Gastrocnemius medialis (tissue), 4 donors: ENCODE data around the gene PLK5. TPM values are rescaled to one million over a fixed set of nuclear protein-coding genes. Genes with fewer than 3 reads are reported as not detected.

Experiments
- ATAC-seq, 2 donors: fragments of 150-250 bp; one replicate each; pipeline ENCODE4 v1.9.1; 2016
- DNase-seq, 2 donors: peaks; one replicate each; pipeline ENCODE4 v3.0.0-alpha.2; 2019
- H3K27ac ChIP-seq, 4 donors: fragments of 200-600 bp; sonication (generic); 1 replicate in 1 of 4; 2 replicates in 3 of 4; pipeline ENCODE4 v1.5.1; 2016 to 2018; ENCODE audit warnings: mild to moderate bottlenecking in 2 of 4, moderate library complexity in 1 of 4
- H3K27me3 ChIP-seq, 3 donors: fragments of 200-600 bp; sonication (generic) in 2 of 3; 1 replicate in 1 of 3; 2 replicates in 2 of 3; pipeline versions ENCODE4 v1.5.1 to v1.6.0; 2016 to 2019; ENCODE audit warnings: mild to moderate bottlenecking in 1 of 3, moderate library complexity in 1 of 3
- H3K36me3 ChIP-seq, 2 donors: fragments of 200-600 bp; sonication (generic) in 1 of 2; one replicate each; pipeline ENCODE4 v1.5.1; 2017 to 2018
- H3K4me1 ChIP-seq, 2 donors: fragments of 200-600 bp; sonication (generic) in 1 of 2; one replicate each; pipeline ENCODE4 v1.5.1; 2016 to 2017; ENCODE audit warnings: mild to moderate bottlenecking in 2 of 2
- H3K4me3 ChIP-seq, 4 donors: fragments of 200-600 bp; sonication (generic) in 3 of 4; 1 replicate in 1 of 4; 2 replicates in 3 of 4; pipeline ENCODE4 v1.5.1; 2016 to 2019; ENCODE audit warnings: mild to moderate bottlenecking in 2 of 4
- H3K9me3 ChIP-seq, 3 donors: fragments of 200-600 bp; sonication (generic) in 2 of 3; 1 replicate in 1 of 3; 2 replicates in 2 of 3; pipeline ENCODE4 v1.5.1; 2016 to 2019
- POLR2A ChIP-seq, 2 donors: fragments of 450-650 bp; IDR thresholded peaks; one replicate each; pipeline ENCODE4 v1.6.1; 2017; ENCODE audit warnings: antibody characterized with exemption in 2 of 2, mild to moderate bottlenecking in 2 of 2, moderate library complexity in 2 of 2
- in situ Hi-C, 4 donors: fragments of 200-750 bp; cut with MboI; loops; one replicate each; pipeline versions ENCODE4 v1.15.0 to v1.8.0; 2017; ENCODE audit warnings: low sequenced_read_pairs in 4 of 4
- intact Hi-C: fragments of 100-400 bp; cut with DNase I; formaldehyde crosslinking; loops from one replicate; pipeline ENCODE4 v1.15.1; 2023; ENCODE audit warnings: low total_unique reads
- total RNA-seq, 4 donors: library from RNA; depleted of rRNA; stranded (reverse); fragments of >200 nt; gene quantifications; one replicate each; pipeline versions ENCODE4 v1.1.0 to v1.2.3, GENCODE V29; 2016
- TF ChIP-seq, protein P1 (sequence below), 5 experiments: fragments of 450-650 bp in 3 of 5; fragments of 200-600 bp in 2 of 5; sonication (generic) in 2 of 5; IDR thresholded peaks in 4 of 5; conservative IDR thresholded peaks in 1 of 5; 1 replicate in 4 of 5; 2 replicates in 1 of 5; pipeline ENCODE4 v1.5.1; 2016 to 2019; ENCODE audit warnings: antibody characterized with exemption in 5 of 5, mild to moderate bottlenecking in 3 of 5, moderate library complexity in 3 of 5

The PLK5 gene
- total RNA-seq, 4 donors from 2014 or later, result not detected

GRCh38 chr19:1571358-1571757, 47.5 kb downstream of the PLK5 start:
- peaks cover 5 to 8% (median 5%) of the 10 kb centered on the region in 3 donors for H3K27me3 ChIP-seq
- no peaks in the 10 kb centered on the region for H3K36me3 ChIP-seq
- ATAC-seq (no peak), DNase-seq (no peak)
- TF ChIP-seq POLR2A (IDR thresholded peaks at IDR 0.05), result no peak
- TF ChIP-seq, protein P1, sequence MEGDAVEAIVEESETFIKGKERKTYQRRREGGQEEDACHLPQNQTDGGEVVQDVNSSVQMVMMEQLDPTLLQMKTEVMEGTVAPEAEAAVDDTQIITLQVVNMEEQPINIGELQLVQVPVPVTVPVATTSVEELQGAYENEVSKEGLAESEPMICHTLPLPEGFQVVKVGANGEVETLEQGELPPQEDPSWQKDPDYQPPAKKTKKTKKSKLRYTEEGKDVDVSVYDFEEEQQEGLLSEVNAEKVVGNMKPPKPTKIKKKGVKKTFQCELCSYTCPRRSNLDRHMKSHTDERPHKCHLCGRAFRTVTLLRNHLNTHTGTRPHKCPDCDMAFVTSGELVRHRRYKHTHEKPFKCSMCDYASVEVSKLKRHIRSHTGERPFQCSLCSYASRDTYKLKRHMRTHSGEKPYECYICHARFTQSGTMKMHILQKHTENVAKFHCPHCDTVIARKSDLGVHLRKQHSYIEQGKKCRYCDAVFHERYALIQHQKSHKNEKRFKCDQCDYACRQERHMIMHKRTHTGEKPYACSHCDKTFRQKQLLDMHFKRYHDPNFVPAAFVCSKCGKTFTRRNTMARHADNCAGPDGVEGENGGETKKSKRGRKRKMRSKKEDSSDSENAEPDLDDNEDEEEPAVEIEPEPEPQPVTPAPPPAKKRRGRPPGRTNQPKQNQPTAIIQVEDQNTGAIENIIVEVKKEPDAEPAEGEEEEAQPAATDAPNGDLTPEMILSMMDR (IDR thresholded peaks at IDR 0.05 in 4 of 5, conservative IDR thresholded peaks at IDR 0.05 in 1 of 5), result no peak
- peaks cover 4% of the 10 kb centered on the region in 2 donors for H3K4me1 ChIP-seq
- no peak overlapping the region for H3K4me3 ChIP-seq
- no peaks in the 10 kb centered on the region for H3K9me3 ChIP-seq
- intact Hi-C loops, result no loop called here
- in situ Hi-C loops, result no loop called here
- no peak overlapping the region for H3K27ac ChIP-seq

GRCh38 chr19:1572795-1573194, 48.9 kb downstream of the PLK5 start:
- TF ChIP-seq, protein P1 (IDR thresholded peaks at IDR 0.05 in 4 of 5, conservative IDR thresholded peaks at IDR 0.05 in 1 of 5), result no peak
- TF ChIP-seq POLR2A (IDR thresholded peaks at IDR 0.05), result no peak
- intact Hi-C loops, result no loop called here
- DNase-seq, result no peak
- H3K36me3 ChIP-seq, result peaks cover 0 to 11% of the 10 kb centered on the region in 2 donors
- no peak overlapping the region for H3K27ac ChIP-seq
- no peak overlapping the region for H3K4me3 ChIP-seq
- peaks cover 4% of the 10 kb centered on the region in 2 donors for H3K4me1 ChIP-seq
- ATAC-seq, result no peak
- H3K9me3 ChIP-seq, result no peaks in the 10 kb centered on the region
- H3K27me3 ChIP-seq, result no peaks in the 10 kb centered on the region
- in situ Hi-C loops, result no loop called here

- no peaks in the 10 kb centered on the region for H3K4me1 ChIP-seq
- H3K36me3 ChIP-seq, result peaks cover 0 to 22% of the 10 kb centered on the region in 2 donors
- TF ChIP-seq, protein P1 (IDR thresholded peaks at IDR 0.05 in 4 of 5, conservative IDR thresholded peaks at IDR 0.05 in 1 of 5), result no peak
- TF ChIP-seq POLR2A (IDR thresholded peaks at IDR 0.05), result no peak
- DNase-seq, result no peak
- intact Hi-C loops (no loop called here), in situ Hi-C loops (no loop called here)
- H3K27me3 ChIP-seq, result no peaks in the 10 kb centered on the region
- H3K4me3 ChIP-seq, result no peak overlapping the region
- ATAC-seq, result no peak
- H3K27ac ChIP-seq, result no peak overlapping the region
- H3K9me3 ChIP-seq, result no peaks in the 10 kb centered on the region
Measured at GRCh38 chr19:1574354-1575136, 50.7 kb downstream of the PLK5 start.

DNA sequence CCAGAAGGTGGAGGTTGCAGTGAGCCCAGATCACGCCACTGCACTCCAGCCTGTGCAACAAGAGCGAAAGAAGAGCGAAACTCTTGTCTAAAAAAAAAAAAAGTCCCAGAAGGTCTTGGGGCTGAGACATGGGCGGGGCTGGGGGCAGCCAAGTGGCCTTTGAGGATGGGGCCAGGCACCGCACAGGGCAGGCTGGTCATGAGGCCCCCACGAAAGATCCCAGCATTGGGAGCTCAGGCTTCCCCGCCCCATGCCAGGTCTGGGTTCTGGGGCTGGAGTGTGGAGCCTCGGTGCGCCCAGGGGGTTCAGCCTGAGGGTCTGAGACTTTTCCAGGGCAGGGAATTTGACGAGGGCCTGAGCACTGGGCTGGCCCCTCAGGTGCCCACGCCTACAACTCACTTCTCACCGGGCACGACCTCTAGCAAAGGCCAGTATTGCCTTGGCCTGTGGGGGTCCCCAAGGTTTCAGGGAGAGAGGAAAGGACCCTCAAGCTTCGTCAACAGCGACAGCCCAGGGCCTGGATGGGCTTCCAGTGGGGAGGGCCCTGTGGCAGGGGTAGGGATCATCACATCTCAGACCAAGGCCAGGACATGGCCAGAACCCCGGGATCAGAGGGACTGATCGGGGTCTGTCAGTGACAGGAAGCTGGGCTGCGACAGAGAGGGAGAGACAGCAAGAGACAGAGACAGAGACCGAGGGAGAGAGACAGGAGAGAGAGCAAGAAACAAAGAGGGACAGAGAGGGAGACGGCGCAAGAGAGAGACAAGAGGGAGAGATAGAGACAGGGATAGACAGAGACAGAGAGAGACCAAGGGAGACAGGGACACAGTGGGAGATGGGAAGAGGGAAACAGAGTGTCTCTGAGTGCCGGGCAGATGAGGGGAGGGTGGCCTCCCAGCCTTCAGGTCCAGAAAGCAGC, 51.7 kb downstream of the PLK5 start:
- ATAC-seq, result no peak
- intact Hi-C loops, result no loop called here

More for the DNA sequence above, 51.7 kb downstream of the PLK5 start:
- Histone ChIP-seq H3K27me3 (no peaks in the 10 kb centered on the region), H3K27ac (no peak overlapping the region), H3K9me3 (no peaks in the 10 kb centered on the region), H3K36me3 (peaks cover 0 to 32% of the 10 kb centered on the region in 2 donors), H3K4me1 (no peaks in the 10 kb centered on the region), H3K4me3 (no peak overlapping the region)
- TF ChIP-seq, protein P1 (IDR thresholded peaks at IDR 0.05 in 4 of 5, conservative IDR thresholded peaks at IDR 0.05 in 1 of 5), result no peak
- no peak for TF ChIP-seq POLR2A (IDR thresholded peaks at IDR 0.05)
- in situ Hi-C loops, result no loop called here
- DNase-seq, result no peak
